HG03460 (cell line): Measurements from ENCODE around the gene PTCD1.

ENCODE experiments used
- ATAC-seq: cut with Tn5 transposase; IDR thresholded peaks from one replicate; pipeline ENCODE4 v1.9.1; 2021; ENCODE audit not compliant: unreplicated experiment

Gene PTCD1, protein sequence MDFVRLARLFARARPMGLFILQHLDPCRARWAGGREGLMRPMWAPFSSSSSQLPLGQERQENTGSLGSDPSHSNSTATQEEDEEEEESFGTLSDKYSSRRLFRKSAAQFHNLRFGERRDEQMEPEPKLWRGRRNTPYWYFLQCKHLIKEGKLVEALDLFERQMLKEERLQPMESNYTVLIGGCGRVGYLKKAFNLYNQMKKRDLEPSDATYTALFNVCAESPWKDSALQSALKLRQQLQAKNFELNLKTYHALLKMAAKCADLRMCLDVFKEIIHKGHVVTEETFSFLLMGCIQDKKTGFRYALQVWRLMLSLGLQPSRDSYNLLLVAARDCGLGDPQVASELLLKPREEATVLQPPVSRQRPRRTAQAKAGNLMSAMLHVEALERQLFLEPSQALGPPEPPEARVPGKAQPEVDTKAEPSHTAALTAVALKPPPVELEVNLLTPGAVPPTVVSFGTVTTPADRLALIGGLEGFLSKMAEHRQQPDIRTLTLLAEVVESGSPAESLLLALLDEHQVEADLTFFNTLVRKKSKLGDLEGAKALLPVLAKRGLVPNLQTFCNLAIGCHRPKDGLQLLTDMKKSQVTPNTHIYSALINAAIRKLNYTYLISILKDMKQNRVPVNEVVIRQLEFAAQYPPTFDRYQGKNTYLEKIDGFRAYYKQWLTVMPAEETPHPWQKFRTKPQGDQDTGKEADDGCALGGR

DNA sequence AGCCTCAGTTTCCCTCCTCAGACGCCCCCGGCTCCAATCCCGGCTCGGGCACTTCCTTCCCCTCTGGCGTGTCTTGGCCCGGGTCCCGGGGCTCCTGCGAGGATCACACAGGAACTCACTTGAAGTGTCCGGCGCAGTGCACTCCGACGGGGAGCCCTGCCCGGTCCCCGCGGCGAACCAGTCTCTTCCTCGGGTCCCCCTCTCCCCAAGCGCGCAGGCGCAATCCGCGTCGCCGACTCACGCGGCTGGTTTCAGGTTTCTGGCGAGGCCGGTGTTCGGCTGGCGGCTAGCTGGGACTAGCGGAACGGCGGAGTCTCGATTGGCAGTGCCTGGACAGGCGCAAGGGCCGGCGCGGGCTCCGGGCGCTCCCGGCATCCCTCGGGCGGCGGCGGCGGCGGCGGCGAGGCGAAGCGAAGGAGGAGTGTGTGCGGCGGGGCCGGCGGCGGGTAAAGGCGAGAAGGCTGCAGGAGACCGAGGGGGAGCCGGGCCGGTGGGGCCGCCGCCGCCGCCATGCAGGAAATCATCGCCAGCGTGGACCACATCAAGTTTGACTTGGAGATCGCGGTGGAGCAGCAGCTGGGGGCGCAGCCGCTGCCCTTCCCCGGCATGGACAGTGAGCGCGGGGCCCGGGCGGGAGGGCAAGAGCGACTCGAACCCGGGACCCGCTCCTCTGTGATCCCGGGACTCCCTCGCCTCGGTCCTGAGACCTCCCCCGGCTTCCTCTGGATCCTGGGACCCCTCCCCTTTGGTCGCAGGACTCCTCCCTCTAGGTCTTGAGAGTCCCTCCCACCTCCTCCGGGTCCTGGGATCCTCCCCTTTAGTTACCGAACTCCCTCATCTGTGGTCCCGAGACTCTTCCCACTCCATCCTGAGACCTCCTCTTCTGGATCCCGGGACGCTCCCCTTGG, at the start of gene PTCD1, which contains the start of gene CPSF4:
TSS of gene PTCD1 (minus strand) at position 226 of the 908 bp plus-strand sequence. CDS start 3,556 bp downstream, outside the sequence.
TSS of gene CPSF4 (plus strand) at position 371 of the 908 bp plus-strand sequence. CDS start at position 511, 140 bp downstream.
- ATAC-seq = peak; percentile 83

GRCh38 chr7:99485094-99485493, 46.5 kb upstream of the PTCD1 start:
- no peak for ATAC-seq

DNA sequence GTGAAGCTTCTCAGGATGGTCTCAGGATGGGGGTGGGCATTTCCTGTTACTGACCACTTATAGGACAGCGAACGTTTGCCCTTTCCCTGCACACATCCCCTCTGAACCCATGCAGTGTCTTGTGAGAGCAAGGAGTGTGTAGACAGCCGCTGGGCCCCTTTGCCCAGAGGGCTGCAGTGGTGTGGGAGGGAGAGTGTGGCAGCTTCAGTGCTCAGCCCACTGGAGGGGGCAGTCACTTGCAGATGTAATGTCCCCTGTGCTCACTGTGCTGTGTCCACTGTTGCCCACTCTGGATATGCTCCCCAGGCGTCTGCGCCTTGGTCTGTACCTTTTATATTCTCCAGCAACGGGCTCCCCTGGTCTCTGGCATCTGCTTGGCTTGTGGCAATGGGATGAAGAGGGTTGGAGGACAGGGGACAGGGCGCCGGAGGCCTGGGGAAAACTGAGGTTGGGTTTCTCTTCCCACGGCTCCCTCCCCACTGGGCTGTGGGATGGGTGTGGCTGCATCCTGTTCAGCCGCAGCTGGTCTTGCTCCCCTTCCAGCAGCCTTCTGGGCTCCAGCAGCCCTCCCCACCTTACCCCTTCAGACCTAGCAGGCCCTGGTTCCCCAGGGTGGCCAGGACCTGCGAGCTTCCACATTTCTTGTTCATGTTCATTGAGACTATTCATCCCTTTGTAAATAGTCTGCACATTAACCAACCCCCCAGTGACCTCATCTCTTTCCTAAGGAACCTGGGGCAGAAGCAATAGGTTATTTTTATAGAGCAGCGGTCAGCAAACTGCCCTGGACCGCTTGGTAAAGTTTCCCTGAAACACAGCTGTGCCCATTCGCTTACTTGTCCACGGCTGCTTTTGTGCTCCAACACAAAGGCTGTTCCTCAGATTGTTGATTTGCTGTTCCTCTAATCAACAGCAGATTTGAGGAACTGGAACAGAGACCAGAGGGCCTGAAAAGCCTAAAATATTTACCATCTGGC, 40.2 kb upstream of the PTCD1 start:
- no peak for ATAC-seq

DNA sequence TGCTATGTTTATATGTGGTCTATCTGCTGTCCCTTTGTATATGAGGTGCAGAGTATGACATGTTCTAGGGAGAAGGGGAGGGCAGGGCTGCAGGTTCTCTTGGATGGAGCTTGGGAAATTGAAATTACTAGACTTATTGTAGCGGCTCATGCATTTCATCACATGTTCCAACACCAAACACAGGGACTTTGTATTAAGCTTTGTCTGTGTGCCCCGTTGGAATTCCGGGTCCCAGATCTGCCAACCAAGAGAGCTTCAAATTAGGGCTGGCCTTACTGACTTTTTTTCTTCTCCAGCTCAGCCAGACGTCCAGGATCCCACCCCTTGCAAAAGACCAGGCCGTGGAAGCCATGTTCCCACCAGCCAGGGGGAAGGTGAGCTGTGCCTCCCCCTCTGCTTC, 37.5 kb upstream of the PTCD1 start:
- ATAC-seq = no peak

GRCh38 chr7:99473315-99473596, 34.7 kb upstream of the PTCD1 start:
- no peak for ATAC-seq

DNA sequence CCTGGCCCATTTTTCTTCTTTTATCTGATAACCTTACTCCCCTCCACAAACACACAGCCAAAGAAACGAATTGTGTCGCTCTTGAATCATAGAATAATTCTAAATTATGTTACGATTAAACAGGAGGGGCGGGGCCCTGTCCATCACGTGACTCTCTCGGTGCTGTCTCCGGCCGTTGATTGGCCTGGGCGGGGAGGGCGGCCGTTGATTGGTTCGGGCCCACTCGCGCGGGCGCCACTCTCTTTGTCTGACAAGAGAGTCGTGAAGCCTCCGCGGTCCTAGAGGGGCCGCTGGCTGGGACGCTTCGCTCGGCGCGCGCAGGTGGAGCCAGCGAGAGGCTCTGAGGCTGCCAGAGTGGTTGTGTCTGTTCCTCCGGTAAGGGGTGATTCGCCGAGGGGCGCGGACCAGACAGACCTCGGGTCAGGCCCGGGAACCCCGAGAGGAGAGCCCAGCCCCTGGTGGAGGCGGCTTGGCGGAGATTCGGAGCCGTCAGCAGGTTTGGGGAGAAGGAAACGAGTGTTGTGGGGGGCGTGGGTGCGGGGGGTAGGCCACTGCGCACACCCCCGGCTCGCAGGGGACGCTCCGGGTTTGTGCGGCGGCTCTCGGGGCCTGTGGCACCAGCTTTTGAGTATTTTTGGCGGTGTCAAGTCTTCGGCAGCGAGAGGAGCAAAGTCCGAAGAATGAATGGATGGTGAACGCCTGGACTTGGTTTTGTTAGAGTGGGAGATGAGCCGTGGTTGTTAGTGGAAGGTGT, 34.1 kb upstream of the PTCD1 start, which contains the start of gene ZNF789:
TSS of gene ZNF789 (plus strand) at position 330 of the 754 bp plus-strand sequence. CDS start 3,567 bp downstream, outside the sequence.
- peak; percentile 97 for ATAC-seq

- no peak for ATAC-seq
These were observed 30.9 kb upstream of the PTCD1 start for GRCh38 chr7:99469381-99470065.

DNA sequence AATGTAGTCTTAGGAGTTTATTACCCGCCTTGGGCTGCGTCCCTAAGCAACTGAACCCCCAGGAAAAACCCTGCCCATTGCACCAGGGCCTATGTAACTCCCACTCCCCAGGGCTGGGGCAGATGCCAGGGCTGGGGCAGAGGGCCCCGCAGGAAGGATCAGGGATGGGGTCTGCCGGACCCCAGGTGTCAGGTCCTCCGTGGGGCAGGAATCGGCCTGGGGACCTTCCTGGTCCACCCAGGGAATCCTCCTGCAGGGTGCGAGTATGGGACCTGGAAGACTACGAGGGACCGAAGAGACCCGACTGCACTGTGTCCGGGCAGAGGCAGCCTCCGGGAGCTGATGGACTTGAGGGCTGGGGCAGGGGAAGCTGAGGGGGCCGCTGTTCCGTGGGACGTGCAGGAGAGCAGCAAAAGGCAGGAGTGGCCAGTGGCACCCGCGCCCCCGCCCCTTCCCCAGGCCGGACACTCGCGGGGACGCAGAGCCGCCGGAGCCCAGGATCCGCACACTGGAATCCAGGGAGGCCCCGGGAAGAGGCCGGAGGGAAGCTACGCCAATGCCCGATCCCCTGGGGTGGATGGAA, 29.8 kb upstream of the PTCD1 start:
- ATAC-seq = no peak

GRCh38 chr7:99465421-99465768, 26.8 kb upstream of the PTCD1 start:
- ATAC-seq = peak; percentile 6

DNA sequence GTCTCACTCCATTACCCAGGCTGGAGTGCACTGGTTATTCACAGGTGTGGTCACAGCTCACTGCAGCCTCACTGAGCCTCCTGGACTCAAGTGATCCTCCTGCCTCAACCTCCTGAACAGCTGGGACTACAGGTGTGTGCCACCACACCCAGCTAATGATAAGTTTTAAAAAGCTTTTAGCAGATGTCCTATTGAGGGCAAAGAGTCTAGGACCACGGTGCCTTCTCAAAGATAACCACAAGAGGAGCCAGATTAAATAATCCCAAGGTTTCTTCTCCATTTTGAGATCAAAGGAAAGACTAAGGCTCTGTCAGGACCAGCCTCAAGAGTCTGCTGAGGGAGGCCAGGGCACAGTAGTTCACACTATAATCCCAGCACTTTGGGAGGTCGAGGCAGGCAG, 22.6 kb upstream of the PTCD1 start:
- no peak for ATAC-seq

GRCh38 chr7:99460651-99461050, 22.1 kb upstream of the PTCD1 start:
- ATAC-seq = no peak

- no peak for ATAC-seq
These were observed 20.5 kb upstream of the PTCD1 start for GRCh38 chr7:99459087-99459486.

DNA sequence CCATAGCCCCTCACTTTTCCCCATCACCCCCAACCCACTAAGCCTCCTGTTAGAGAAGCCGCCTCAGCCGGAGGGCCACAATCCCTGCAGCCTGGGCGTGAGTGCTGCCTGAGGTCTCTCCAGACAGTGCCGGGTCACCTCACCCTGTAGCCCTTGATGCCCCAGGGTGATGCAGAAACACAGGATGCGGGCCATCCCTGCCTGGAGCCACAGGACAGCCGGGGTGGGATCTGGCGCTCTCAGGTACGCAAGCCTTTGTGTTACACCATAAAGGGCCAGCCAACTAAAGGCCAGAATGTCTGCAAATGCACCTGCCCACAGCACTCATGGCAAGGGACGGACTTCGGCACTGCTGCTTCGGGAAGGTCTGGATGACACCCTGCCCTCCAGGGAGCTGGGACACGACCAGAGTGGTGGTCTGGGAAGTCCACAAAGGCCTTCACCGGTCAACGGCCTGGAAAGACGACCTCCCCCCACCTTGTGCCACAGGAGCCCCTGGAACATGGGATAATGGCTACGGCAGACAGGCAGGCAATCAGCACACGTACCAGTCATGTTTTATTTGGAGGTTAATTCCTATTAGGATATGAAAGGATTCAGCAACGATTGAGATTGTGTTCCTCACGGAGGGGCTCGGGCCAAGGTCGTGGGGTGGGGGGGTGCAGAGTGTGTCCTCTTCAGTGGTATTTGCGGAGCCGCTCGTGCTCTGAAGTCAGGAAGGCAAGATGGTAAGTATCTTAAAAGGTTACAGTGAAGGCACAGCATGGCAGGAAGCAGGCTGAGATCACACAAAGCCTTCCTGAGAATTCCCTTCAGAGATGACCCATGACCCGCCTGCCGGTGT, 19.3 kb upstream of the PTCD1 start:
- ATAC-seq = no peak

- ATAC-seq = no peak
These were observed 18.6 kb upstream of the PTCD1 start for GRCh38 chr7:99457050-99457649.

- ATAC-seq = no peak
These were observed 17.7 kb upstream of the PTCD1 start for GRCh38 chr7:99456288-99456687.

DNA sequence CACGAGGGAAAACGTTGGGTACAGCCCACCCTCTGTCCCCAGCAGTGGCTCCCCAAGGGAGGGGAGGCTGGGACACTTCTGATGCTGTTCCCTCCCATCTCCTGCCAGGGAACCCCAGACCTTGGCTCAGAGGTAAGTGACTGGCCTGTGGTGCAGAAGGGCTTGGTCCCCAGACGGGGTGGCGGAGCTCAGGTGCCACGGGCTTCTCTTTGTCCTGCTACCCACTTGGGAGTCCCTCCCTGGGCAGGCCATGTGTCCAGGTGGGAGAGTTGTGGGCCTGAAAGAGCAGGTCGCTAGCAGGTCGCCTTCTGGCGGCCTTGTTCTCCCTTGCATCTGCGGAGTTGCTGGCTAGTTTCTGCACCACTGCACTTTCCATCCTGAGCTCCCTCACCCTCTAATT, 17.3 kb upstream of the PTCD1 start:
- ATAC-seq = no peak

DNA sequence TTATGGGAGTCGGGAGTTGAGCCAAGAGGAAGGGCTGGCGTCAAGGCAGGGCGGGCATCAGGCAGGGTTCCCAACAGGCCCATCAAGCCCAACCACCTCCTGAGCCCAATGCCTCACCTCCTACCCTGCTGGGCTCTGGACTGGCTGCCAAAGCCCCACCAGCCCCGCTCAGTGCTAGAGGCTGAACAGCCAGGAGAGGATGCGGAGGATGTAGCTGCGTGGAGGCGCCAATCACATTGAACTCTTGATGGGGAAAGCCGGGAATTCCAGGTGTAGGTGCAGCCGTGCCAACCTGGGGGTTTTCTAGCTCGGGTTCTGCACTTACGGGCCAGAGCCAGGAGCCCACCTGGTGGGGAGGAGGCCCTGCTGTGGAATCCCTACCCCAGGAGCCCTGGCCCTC, 14.5 kb upstream of the PTCD1 start:
- no peak for ATAC-seq
